GM19467 (cell line): Measurements from ENCODE around the gene ME2.
"Not testable (repeated sequence)": the region's sequence is repeated elsewhere in the genome, so short reads cannot be mapped to it uniquely, and the experiment has no call there.

ENCODE experiments used
- ATAC-seq: cut with Tn5 transposase; IDR thresholded peaks from one replicate; pipeline ENCODE4 v1.9.1; 2021; ENCODE audit warnings: mild to moderate bottlenecking, moderate library complexity; ENCODE audit not compliant: unreplicated experiment

Gene ME2

DNA sequence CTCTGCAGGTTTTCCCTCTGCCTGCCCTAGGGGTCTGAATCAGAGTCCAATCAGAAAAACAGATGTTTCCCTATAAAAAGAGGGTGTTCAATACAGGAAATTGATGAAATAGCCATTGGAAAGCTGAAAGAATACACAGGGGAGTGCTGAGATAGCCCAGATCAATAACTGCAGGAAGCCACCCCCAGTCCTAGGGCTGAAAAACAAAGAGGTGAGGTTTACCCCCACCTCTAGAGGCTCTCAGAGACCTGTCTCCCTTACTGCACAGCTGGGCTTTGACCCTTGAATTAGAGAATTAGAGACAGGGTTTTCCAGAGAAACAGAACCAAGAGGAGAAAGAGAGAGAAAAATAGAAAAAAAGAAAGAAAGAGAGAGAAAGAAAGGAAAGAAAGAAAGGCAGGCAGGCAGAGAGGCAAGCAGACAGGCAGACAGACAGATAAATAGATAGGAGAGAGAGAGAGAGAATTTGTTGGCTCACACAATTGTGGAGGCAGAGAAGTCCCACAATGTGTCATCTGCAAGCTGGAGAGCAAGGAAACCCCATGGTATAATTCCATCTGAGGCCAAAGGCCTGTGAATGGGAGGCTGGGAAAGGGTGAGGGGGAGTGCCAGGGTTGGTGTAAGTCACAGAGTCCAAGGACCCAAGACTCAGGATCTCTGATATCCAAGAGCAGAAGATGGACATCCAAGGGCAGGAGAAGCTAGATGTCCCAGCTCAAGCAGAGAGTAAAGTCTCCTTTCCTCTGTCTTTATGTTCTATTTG is 18.9 kb upstream of the ME2 start:
- no peak for ATAC-seq

DNA sequence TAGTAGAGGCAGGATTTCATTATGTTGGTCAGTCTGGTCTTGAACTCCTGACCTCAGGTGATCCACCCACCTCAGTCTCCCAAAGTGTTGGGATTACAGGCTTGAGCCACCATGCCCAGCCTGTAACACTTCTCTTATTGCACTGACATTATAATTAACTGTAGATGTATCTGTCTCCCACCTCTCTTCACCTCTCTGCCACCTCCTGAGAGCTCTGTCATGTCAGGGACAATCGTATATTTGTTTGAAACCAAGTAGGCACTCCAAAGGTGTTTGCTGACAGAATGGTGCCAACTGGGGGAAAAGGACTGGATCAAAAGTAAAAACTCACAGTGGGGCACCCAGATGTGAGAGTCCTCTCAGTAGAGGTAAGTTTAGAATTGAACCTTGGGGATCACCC is 17.3 kb upstream of the ME2 start:
- ATAC-seq, result no peak

DNA sequence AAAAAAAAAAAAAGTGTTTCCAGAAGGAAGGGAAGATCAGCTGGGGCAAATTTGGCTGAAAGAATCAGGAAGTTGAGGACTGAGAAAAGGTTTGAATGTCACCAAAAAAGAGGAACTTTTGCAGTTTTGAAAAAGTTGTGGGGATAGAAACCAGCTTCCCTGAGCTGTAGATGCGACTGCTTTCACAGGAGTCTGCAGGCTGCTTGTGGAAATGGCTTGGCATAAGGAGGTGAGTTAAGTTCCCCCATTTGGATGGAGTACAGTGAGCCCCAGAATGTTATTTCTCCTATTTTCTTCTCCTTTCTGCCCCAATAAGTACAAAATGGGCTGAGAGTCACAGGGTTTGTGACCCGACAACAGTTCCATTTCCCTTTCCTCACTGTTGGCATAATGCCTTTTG is 16.5 kb upstream of the ME2 start:
- ATAC-seq, result no peak

DNA sequence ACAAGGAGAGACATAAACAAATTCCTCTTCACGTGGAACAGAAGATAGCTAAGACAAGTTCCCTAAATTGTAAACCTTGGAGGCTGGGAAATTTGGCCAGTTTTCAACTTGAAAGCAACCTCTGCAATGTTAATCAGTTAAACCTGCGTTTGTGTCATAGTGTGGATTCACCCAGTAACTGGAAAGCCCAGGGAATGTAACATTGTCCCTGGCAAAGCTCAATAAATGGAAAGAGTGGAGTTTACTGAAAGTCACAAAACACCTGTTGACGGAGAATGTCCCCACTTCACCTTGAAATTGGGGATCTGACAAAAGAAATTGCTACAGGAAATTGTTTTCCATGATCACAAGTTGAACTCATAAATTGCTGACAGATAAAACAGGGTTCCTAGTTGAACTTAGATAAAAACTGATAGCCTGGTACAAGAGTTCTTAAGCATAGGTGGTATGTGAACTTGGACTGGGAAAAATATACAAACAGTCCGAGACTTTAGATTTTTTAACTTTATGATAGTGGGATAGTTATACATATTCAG is 15.0 kb upstream of the ME2 start:
- no peak for ATAC-seq

DNA sequence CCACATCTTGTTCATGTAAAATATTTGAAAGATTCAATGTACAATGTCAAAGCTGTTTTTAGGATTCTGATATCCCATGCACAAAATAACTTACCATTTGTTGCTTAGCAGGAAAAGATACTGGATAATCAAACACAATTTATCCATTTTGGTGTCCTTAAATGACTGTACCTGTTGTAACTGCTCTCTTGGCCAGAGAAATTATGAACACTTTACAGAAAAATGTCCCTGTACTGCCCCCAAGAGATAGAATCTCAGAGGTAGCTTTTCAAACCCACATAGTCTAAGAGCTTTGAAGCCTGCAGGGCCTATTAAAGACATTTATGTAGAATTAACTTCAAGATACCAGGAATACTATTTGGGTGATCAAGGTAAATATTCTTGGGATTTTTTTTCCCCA is 12.2 kb upstream of the ME2 start:
- no peak for ATAC-seq

DNA sequence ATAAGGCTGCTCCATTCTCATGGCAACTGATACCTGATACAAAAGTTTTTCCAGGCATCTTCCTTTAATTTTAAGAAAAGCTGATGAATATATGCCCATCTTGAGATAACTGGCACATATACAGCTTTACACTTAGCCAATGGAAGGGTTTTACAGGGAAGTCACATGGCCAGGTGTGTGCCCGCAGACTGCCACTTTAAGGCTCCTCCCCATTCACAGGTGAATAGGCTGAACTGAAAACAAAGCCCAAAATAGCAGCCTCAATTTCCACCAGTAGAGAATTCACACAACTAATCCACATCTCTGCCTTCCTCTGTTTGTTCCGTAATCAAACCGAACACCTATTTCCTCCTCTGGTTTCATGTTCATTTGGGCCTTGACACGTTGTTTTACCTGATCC is 9.8 kb upstream of the ME2 start:
- ATAC-seq, result no peak

DNA sequence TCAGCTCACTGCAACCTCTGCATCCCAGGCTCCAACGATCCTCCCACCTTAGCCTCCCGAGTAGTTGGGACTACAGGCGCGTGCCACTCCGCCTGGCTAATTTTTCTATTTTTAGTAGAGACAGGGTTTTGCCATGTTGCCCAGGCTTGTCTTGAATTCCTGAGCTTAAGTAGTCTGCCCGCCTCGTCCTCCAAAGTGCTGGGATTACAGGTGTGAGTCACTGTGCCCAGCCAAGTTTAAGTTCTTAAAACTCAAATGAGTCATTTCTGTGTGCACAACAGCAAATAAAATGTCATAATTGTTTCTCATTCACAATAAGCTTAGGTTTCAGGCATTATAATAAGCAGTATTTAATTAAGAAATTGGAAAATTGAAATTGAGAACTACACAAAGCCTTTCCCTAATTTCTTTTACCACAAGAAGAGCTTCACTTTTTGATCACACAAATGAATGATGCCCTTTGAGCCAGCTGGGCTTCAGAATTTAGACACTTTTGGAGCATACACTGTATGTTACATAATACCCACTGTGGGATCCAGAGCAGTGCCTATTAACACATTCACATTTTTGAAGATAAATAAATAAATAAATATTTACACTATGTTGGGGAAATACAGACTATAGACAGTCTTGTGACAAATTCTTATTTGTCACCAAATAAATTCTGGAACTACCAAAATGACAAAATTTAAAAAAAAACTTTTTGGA is 8.6 kb upstream of the ME2 start:
- no peak for ATAC-seq

DNA sequence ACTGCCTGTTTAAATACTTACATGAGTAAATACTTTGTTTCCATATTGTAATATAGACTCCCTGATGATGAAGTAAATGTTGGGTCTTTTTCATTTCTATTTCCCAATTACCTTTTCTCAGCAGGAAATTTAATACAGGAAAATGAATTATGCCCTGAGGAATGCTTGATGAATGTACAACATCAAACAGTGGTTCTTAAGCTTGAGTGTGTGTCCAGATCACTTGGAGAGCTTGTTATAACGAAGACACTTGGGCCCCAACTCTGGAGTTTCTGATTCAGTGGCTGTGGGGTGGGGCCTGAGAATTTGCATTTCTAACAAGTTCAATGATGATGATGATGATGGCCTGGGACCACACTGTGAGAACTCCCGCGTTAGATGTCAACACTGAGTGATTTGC is 7.1 kb upstream of the ME2 start:
- ATAC-seq, result no peak

DNA sequence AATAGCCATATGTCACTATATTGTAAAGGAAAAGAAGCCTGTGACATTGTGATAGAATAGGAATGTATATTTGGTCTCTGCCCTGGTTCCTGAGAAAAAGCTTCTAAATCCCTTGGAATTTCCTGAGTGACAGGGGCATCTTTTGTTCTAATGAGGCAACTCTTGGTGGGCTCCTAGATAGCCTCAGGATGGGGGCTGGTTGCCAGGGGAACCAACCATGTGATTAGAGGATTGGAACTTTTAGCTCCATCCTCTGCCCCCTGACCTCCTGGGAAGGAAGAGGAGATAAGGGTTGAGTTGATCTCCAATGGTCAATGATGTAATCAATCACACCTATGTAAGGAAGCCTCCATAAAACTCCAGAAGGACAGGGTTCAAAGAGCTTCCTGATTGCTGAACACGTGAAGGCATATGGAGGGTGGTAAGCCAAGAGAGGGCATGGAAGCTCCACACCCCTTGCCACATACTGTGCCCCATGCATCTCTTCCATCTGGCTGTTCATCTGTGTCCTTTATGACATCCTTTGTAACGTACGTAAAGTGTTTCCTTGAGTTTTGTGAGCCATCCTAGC is 2.9 kb upstream of the ME2 start:
- ATAC-seq, result no peak

DNA sequence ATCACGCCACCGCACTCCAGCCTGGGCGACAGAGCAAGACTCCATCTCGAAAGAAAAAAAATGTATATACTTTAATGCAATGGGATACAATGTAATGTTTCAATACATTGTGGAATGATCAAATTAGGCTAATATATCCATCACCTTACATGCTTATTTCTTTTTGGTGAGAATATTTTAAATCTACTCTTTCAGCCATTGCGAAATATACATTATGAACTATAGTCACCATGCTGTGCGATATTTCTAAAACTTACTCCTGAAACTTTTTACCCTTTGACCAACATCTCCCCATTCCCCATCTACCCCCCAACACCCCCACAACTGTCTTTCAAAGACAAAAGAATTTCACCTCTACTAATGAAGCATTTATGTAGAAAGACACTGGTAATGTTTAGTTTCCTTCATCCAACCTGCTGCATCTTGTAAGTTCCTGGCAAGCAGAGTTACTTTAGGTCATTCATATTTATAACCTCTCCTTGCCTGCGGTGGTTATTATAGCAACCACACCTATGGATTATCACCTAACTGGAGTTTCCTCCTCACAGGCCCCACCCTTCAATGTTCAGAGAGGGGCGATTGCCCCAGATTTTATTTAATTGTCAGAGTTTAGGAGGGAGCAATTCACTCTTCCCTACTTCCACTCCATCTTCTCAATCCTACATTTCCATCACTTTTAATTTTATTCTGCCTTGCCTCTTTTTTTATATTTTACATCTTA is 1.2 kb upstream of the ME2 start:
- ATAC-seq, result no peak

DNA sequence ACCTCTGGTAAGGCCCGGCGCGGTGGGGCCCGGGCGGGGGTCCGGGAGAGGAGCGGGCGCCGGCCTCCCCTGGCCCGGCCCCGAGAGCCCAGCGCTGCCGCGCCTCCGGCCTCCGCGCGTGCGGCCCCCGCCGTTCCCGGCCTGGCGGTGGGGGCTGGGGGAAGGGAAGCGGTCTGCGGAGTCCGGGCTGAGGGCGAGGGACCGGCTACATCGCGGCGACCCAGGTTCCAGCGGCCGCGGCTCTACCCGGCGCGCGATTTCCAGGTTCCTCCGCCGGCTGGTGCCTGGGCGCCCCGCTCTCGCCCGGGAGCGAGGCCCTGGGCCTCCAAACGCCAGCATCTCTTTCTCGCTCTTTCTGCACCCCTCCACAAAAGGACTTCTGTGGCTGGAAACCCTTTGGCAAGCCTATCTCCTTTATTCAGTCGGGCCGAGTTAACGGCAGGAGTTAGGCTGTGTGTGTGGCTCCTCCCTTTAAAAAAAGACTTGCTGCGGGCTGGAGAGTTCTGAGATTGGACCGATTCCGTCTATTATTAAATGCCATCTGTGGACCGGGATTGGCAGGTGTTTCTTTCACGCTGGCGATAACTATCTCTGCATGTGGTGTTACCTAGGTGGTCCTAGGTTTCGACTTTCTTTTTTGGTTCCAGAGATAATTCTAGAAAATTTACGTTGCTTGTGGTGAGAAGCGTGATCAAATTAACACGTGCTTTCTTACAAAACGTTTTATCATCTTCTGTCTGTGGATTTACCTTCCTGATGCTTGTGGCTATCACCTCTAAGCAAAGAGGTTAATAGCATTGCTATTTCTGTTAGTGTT is 592 bp downstream of the ME2 start:
- peak; percentile 4 for ATAC-seq

DNA sequence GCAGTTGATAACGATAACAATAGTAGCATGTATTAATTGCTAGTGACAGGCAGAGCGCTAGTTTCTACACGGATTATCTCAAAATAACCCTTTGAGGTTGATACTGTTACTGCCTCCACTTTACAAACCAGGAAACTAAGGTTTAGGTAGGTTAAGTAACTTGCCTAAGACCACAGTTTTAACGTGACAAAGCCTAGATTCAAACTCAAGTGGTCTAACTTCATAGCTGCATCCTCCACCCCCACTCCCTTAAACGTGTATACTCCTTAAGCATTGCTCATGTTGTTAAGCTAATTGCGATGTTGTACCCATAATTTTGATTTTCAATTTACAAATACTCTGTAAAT is 1.2 kb downstream of the ME2 start:
- no peak for ATAC-seq

DNA sequence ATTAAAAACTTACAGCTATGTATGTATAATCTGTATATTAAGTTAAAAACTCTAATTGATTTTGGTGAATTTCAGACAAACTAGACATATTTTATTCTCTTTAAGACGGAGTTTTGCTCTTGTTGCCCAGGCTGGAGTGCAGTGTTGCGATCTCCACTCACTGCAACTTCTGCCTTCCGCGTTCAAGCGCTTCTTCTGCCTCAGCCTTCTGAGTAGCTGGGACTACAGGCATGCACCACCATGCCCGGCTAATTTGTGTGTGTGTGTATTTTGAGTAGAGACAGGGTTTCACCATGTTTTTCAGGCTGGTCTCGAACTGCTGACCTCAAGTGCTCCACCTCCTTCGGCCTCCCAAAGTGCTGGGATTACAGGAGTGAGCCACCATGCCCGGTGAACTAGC is 2.0 kb downstream of the ME2 start:
- ATAC-seq, result not testable (repeated sequence)

DNA sequence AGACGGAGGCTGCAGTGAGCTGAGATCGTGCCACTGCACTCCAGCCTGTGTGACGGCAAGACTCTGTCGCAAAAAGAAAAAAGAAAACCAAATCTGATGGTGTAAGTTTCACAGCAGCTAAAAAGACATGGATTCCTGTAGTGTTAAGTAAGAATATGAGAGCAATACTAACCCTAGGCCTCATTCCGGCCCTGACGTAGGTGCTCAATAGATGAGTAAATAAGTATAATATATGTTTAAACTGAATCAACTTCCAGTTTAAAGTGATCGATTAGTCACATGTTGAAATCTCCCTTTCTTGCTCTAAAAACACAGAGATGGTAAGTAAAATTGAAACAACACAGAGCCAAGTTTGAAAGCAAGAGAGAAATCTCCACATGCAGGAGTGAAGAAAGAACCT is 8.0 kb downstream of the ME2 start:
- ATAC-seq, result no peak

DNA sequence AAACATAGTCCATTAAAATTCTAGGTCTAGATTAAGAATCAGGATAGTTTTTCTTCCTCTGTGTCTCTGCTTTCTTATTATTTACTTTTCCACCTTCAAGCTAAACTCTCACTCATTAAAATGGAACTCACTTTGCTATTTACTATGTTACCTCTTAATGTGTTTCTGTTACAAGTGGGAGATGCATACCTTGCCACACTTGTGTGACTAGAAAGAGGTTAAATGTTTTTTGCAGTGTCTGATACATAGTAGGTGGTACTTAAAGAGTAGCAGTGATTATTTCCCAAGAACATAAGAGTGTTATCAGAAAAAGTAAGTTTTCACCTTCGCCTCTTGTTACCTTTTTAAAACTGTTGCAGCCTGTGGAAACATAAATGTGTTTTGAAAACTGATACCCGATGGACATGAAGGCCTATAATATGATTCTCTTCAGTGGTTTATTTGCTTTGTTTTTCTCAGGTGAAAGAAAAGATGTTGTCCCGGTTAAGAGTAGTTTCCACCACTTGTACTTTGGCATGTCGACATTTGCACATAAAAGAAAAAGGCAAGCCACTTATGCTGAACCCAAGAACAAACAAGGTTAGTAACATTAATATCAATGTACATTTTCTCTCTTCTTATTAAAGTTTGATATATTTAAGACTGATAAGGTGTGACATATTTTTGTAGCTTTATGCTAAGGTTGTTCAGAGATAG is 16.6 kb downstream of the ME2 start:
- no peak for ATAC-seq

DNA sequence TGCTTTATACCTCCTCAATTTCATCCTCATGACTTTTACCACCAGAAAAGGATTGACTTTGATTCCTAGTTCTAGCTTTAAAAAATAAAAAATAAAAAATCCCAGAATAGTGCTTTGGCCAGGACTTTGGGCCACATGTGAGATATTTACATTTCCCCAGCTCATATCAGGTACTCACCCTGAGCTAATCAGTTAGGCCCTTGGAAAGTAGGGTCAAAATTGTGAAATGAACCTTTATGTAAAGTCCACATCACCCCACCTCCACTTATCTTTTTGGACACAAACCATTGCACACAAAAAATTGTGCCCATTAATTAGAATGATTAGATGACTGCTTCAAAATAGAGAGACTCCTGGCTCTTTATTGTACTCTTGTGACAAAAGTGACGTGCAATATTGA is 17.2 kb downstream of the ME2 start:
- ATAC-seq, result no peak

DNA sequence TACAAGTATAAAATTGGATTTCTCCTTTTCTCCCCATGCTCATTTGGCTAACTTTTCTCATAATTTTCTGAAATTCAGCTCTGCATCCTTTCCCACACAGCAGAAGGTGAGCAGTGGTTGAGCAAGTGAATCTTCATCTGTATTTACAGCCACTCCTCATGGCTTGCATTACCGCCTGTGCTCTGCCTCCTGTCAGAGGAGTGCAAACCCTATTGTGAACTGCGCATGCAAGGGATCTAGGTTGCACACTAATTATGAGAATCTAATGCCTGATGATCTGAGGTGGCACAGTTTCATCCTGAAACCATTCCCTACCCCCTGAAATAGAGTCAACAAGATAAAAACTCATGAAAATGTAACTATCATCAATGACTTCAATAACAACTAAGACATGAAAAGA is 20.0 kb downstream of the ME2 start:
- no peak for ATAC-seq

DNA sequence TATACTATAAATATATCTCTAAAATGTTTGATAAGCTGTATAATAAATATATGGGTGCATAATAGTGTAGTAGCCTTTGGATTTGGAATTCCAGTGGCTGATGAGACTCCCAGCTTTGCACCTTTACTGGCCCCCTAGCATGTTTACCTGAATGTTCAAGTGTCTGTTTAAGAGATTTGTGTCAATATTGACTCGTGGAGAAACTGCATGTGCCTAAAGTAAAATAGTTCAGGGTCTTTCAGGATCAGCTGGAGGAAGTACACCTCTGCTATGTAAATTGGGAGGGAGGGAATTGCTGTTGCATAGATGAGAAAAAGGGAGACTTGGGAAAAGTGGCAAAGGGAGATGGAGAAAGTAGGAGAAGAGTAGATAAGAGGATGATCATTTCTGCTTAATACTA is 23.9 kb downstream of the ME2 start:
- no peak for ATAC-seq

DNA sequence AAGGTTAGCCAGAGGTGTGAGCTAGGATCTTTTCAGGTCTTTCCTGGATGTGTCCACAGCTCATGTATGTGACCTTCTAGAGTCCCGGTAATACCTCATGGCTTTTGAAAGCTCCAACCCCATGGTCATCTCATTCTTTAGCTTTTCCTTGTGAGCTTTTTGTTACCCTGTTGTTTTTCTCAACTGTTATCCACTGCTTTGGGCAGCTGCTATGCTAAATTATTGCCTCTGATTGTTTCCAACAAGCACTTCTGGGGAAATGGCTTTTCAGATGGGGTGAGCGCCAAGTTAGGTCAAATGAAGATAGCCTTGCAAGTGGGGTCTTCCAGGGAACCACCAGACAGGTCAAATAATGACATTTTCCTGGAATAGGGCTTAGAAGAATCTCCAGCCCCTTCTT is 27.9 kb downstream of the ME2 start:
- no peak for ATAC-seq

DNA sequence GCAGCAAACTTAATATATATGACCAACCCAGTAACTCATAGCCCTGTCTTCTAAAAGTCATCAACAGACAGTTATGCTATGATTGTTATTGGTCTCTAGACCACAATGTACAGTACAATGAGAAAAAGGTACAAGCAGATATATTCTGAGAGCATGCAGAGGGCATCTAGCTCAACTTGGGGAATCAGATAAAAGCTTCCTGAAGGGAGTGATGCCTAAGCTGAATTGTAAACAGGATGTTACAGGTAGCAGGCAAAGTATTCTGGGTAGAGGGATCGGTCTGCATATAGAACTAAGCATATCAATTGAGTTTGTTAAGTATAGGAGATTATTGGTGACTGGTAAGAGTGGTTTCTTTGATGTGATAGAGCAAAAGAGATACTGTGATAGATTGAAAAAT is 30.3 kb downstream of the ME2 start:
- no peak for ATAC-seq
